K562 (cell line): Measurements from ENCODE around the gene PDCD10.

Source experiments
- CTCF ChIP-seq, 3 experiments: IDR thresholded peaks in 2 of 3; conservative IDR thresholded peaks in 1 of 3; 2 replicates each; pipeline ENCODE4 v1.5.1; 2011 to 2012; ENCODE audit warnings: low read length in 3 of 3, mild to moderate bottlenecking in 3 of 3, control low read depth in 2 of 3, improper control_type of control experiment in 1 of 3, inconsistent platforms in 1 of 3, low read depth in 1 of 3, mixed read lengths in 1 of 3, moderate library complexity in 1 of 3; ENCODE audit not compliant: insufficient read depth in 2 of 3
- ELF4 ChIP-seq: fragments of 450-650 bp; formaldehyde crosslinking; IDR thresholded peaks from 2 replicates; pipeline ENCODE4 v1.4.0; 2022; ENCODE audit warnings: missing genetic modification characterization
- GATA2 ChIP-seq: sonication (generic); formaldehyde crosslinking; IDR thresholded peaks from 2 replicates; pipeline ENCODE4 v1.4.0; 2020; ENCODE audit warnings: mild to moderate bottlenecking, missing genetic modification reagents
- ZNF133 ChIP-seq: fragments of 250-450 bp; sonication (Bioruptor Pico); IDR thresholded peaks from 2 replicates; pipeline ENCODE4 v1.4.0; 2020; ENCODE audit warnings: mild to moderate bottlenecking
- ZNF561 ChIP-seq: fragments of 450-650 bp; formaldehyde crosslinking; conservative IDR thresholded peaks from 2 replicates; pipeline ENCODE4 v1.4.0; 2020; ENCODE audit warnings: mild to moderate bottlenecking, moderate library complexity

DNA sequence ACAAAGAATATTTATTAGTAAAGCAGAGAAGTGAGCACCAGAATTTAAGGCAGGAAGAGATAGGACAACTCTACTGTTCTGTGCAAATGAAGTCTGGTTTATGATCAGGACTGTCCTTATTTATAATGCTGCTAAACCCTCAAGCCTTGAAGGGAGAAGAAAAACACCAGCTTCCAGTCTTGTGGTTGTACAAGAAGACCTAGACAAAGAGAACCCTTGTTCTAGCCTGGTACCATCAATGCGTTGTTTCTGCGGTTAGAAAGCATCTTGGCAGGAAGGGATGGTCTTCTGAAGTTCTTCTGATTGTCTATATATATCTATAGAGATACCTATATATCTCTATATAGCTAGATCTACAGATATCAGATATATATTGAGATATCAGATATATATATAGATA lies 33.8 kb downstream of the PDCD10 start:
- TF ChIP-seq ELF4 (CRISPR knock-in tag), result no peak
- no peak for TF ChIP-seq ZNF133 (CRISPR knock-in tag)
- TF ChIP-seq ZNF561, result no peak
- TF ChIP-seq GATA2 (CRISPR knock-in tag), result no peak
- no peak for TF ChIP-seq CTCF (IDR thresholded peaks at IDR 0.05 in 2 of 3, conservative IDR thresholded peaks at IDR 0.05 in 1 of 3; ENCODE audit: insufficient read depth in 2 of 3, low read depth in 1 of 3, low read length in 3 of 3)
